SIG-M5 (cell line): Measurements from ENCODE around the gene IL1RL1.

ENCODE experiments used
- DNase-seq: peaks from one replicate; lab custom pipeline; 2025; lab: John Stamatoyannopoulos, UW

IL1RL1 gene

GRCh38 chr2:102369866-102370265, 58.5 kb downstream of the IL1RL1 start:
- DNase-seq, result no peak

- DNase-seq, result no peak
Measured at GRCh38 chr2:102376052-102376591, 64.8 kb downstream of the IL1RL1 start.

GRCh38 chr2:102383722-102384121, 72.4 kb downstream of the IL1RL1 start:
- DNase-seq, result no peak

GRCh38 chr2:102385522-102385921, 74.2 kb downstream of the IL1RL1 start:
- no peak for DNase-seq

GRCh38 chr2:102386004-102386403, 74.6 kb downstream of the IL1RL1 start:
- no peak for DNase-seq

GRCh38 chr2:102386867-102387541, 75.6 kb downstream of the IL1RL1 start:
- no peak for DNase-seq

- DNase-seq, result no peak
Measured at GRCh38 chr2:102387763-102388546, 76.6 kb downstream of the IL1RL1 start.

- DNase-seq, result no peak
Measured at GRCh38 chr2:102391565-102391964, 80.2 kb downstream of the IL1RL1 start.

GRCh38 chr2:102392096-102392495, 80.7 kb downstream of the IL1RL1 start:
- no peak for DNase-seq

- no peak for DNase-seq
Measured at GRCh38 chr2:102392942-102393341, 81.6 kb downstream of the IL1RL1 start.

- no peak for DNase-seq
Measured at GRCh38 chr2:102396012-102396411, 84.6 kb downstream of the IL1RL1 start.

GRCh38 chr2:102397209-102397608, 85.8 kb downstream of the IL1RL1 start:
- DNase-seq, result no peak

- no peak for DNase-seq
Measured at GRCh38 chr2:102399499-102400141, 88.3 kb downstream of the IL1RL1 start.

- no peak for DNase-seq
Measured at GRCh38 chr2:102401456-102401855, 90.1 kb downstream of the IL1RL1 start.
